Testis (tissue), 2 donors: ENCODE measurements around the gene FBL.

Source experiments
- CTCF ChIP-seq, 3 experiments: fragments of 450-650 bp in 2 of 3; fragments of 200-600 bp in 1 of 3; sonication (generic) in 1 of 3; IDR thresholded peaks; one replicate each; pipeline ENCODE4 v1.5.1; 2016 to 2019; ENCODE audit warnings: antibody characterized with exemption in 3 of 3, mild to moderate bottlenecking in 2 of 3, moderate library complexity in 1 of 3
- POLR2A ChIP-seq: fragments of 450-650 bp; IDR thresholded peaks from one replicate; pipeline ENCODE4 v1.6.1; 2017; ENCODE audit warnings: antibody characterized with exemption, mild to moderate bottlenecking, moderate library complexity

GRCh38 chr19:39841041-39841440 is 5.1 kb downstream of the FBL start:
- no peak for TF ChIP-seq CTCF (IDR thresholded peaks at IDR 0.05)
- TF ChIP-seq POLR2A: no peak
